H1 (cell line): ENCODE results near the gene C2orf78.

ENCODE experiments used
- BRCA1 ChIP-seq: IDR thresholded peaks from 2 replicates; pipeline ENCODE4 v1.6.1; 2012; ENCODE audit warnings: low read depth, low read length, improper control_type of control experiment
- CHD1 ChIP-seq: IDR thresholded peaks from 2 replicates; pipeline ENCODE4 v1.6.1; 2012; ENCODE audit warnings: low read depth, low read length, improper control_type of control experiment
- CREB1 ChIP-seq: IDR thresholded peaks from 2 replicates; pipeline ENCODE4 v1.6.1; 2012; ENCODE audit warnings: inconsistent platforms
- EZH2 ChIP-seq: fragments of 200-600 bp; sonication (generic); IDR thresholded peaks from 2 replicates; pipeline ENCODE4 v1.7.1; 2012; ENCODE audit warnings: low read depth, mild to moderate bottlenecking, moderate library complexity, low read length, inconsistent platforms; ENCODE audit not compliant: severe bottlenecking
- GTF2F1 ChIP-seq: IDR thresholded peaks from 2 replicates; pipeline ENCODE4 v1.6.1; 2012; ENCODE audit warnings: low read depth, low read length, improper control_type of control experiment, borderline replicate concordance
- JUND ChIP-seq: IDR thresholded peaks from 2 replicates; pipeline ENCODE4 v1.6.1; 2011; ENCODE audit warnings: mild to moderate bottlenecking, improper control_type of control experiment, low read length
- KDM5A ChIP-seq: fragments of 200-600 bp; IDR thresholded peaks from 2 replicates; pipeline ENCODE4 v1.7.1; 2012; ENCODE audit warnings: mild to moderate bottlenecking, low read length, inconsistent platforms, mixed read lengths
- MAFK ChIP-seq: IDR thresholded peaks from 2 replicates; pipeline ENCODE4 v1.6.1; 2012; ENCODE audit warnings: low read depth, mild to moderate bottlenecking, improper control_type of control experiment, low read length
- NANOG ChIP-seq: IDR thresholded peaks from 2 replicates; pipeline ENCODE4 v1.6.1; 2011; ENCODE audit warnings: low read length, low read depth, mild to moderate bottlenecking, inconsistent platforms; ENCODE audit not compliant: insufficient read depth, poor library complexity, severe bottlenecking
- SRF ChIP-seq: IDR thresholded peaks from 2 replicates; pipeline ENCODE4 v1.6.1; 2011; ENCODE audit warnings: mild to moderate bottlenecking, low read depth, low read length, moderate library complexity
- TCF12 ChIP-seq: IDR thresholded peaks from 2 replicates; pipeline ENCODE4 v1.6.1; 2011; ENCODE audit warnings: low read depth, mild to moderate bottlenecking, low read length
- YY1 ChIP-seq: IDR thresholded peaks from 2 replicates; pipeline ENCODE4 v1.6.1; 2011; ENCODE audit warnings: low read depth, mild to moderate bottlenecking, low read length
- ZNF274 ChIP-seq: IDR thresholded peaks from 2 replicates; pipeline ENCODE4 v1.7.0; 2012; ENCODE audit warnings: low read length, borderline replicate concordance; ENCODE audit errors: extremely low read depth
- TF ChIP-seq, protein P1 (sequence below), 3 experiments: IDR thresholded peaks; 1 replicate in 2 of 3; 2 replicates in 1 of 3; pipeline versions ENCODE4 v1.5.1 to v1.6.1; 2011; ENCODE audit warnings: low read length in 3 of 3, mild to moderate bottlenecking in 3 of 3, inconsistent platforms in 2 of 3, low read depth in 1 of 3, moderate library complexity in 1 of 3; ENCODE audit not compliant: insufficient read depth in 1 of 3; ENCODE audit errors: control extremely low read depth in 1 of 3

GRCh38 chr2:73766349-73766748 is 17.6 kb upstream of the C2orf78 start:
- no peak for TF ChIP-seq NANOG
- TF ChIP-seq, protein P1, sequence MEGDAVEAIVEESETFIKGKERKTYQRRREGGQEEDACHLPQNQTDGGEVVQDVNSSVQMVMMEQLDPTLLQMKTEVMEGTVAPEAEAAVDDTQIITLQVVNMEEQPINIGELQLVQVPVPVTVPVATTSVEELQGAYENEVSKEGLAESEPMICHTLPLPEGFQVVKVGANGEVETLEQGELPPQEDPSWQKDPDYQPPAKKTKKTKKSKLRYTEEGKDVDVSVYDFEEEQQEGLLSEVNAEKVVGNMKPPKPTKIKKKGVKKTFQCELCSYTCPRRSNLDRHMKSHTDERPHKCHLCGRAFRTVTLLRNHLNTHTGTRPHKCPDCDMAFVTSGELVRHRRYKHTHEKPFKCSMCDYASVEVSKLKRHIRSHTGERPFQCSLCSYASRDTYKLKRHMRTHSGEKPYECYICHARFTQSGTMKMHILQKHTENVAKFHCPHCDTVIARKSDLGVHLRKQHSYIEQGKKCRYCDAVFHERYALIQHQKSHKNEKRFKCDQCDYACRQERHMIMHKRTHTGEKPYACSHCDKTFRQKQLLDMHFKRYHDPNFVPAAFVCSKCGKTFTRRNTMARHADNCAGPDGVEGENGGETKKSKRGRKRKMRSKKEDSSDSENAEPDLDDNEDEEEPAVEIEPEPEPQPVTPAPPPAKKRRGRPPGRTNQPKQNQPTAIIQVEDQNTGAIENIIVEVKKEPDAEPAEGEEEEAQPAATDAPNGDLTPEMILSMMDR (IDR thresholded peaks at IDR 0.05; ENCODE audit: control extremely low read depth in 1 of 3, insufficient read depth in 1 of 3, low read depth in 1 of 3, low read length in 3 of 3): no peak
- TF ChIP-seq CHD1: no peak
- no peak for TF ChIP-seq EZH2
- no peak for TF ChIP-seq ZNF274
- no peak for TF ChIP-seq SRF
- TF ChIP-seq MAFK: no peak
- TF ChIP-seq YY1: no peak
- TF ChIP-seq TCF12: no peak
- no peak for TF ChIP-seq BRCA1
- no peak for TF ChIP-seq CREB1
- TF ChIP-seq GTF2F1: no peak
- TF ChIP-seq KDM5A: no peak
- no peak for TF ChIP-seq JUND
